Adrenal gland (tissue), 5 donors: ENCODE data around the gene CENPB.

Experiments
- CTCF ChIP-seq, 6 experiments: fragments of 450-650 bp in 4 of 6; fragments of 200-600 bp in 2 of 6; sonication (generic) in 1 of 6; IDR thresholded peaks; 1 replicate in 5 of 6; 2 replicates in 1 of 6; pipeline versions ENCODE4 v1.5.1 to v1.8.0; 2016 to 2021; ENCODE audit warnings: antibody characterized with exemption in 6 of 6, mild to moderate bottlenecking in 2 of 6, moderate library complexity in 1 of 6
- POLR2A ChIP-seq, 2 donors: fragments of 450-650 bp; IDR thresholded peaks; one replicate each; pipeline ENCODE4 v1.6.1; 2017; ENCODE audit warnings: antibody characterized with exemption in 2 of 2, mild to moderate bottlenecking in 2 of 2, moderate library complexity in 1 of 2
- donor health status: DM: no; HTN: no; CAD: no.

GRCh38 chr20:3768342-3769130, 18.0 kb downstream of the CENPB start:
- TF ChIP-seq CTCF (IDR thresholded peaks at IDR 0.05): peak; percentile 11 to 50 (median 46)
- TF ChIP-seq POLR2A (IDR thresholded peaks at IDR 0.05): peak in 1 of 2 donors; percentile 64
